GM19193 (cell line): ENCODE measurements around the gene LARGE1.

ENCODE experiments used
- POLR2A ChIP-seq: IDR thresholded peaks from 4 replicates; pipeline ENCODE4 v1.6.1; 2011; ENCODE audit not compliant: insufficient read depth, insufficient read length; ENCODE audit errors: extremely low read depth

Gene LARGE1

GRCh38 chr22:33723915-33724314 is 196.4 kb downstream of the LARGE1 start:
- TF ChIP-seq POLR2A, result no peak

GRCh38 chr22:33722816-33723215 is 197.5 kb downstream of the LARGE1 start:
- TF ChIP-seq POLR2A, result no peak

GRCh38 chr22:33720166-33720878 is 200.0 kb downstream of the LARGE1 start:
- TF ChIP-seq POLR2A, result no peak

- TF ChIP-seq POLR2A, result no peak
Observed at GRCh38 chr22:33717694-33718396, 202.4 kb downstream of the LARGE1 start.

GRCh38 chr22:33715237-33715985 is 204.9 kb downstream of the LARGE1 start:
- no peak for TF ChIP-seq POLR2A

GRCh38 chr22:33710326-33710725 is 209.9 kb downstream of the LARGE1 start:
- TF ChIP-seq POLR2A, result no peak

- no peak for TF ChIP-seq POLR2A
Observed at GRCh38 chr22:33707581-33707980, 212.7 kb downstream of the LARGE1 start.

- no peak for TF ChIP-seq POLR2A
Observed at GRCh38 chr22:33706100-33706499, 214.2 kb downstream of the LARGE1 start.

GRCh38 chr22:33699176-33699575 is 221.1 kb downstream of the LARGE1 start:
- no peak for TF ChIP-seq POLR2A

- no peak for TF ChIP-seq POLR2A
Observed at GRCh38 chr22:33697640-33698039, 222.6 kb downstream of the LARGE1 start.

GRCh38 chr22:33691057-33691630 is 229.1 kb downstream of the LARGE1 start:
- TF ChIP-seq POLR2A, result no peak

GRCh38 chr22:33688903-33689302 is 231.4 kb downstream of the LARGE1 start:
- no peak for TF ChIP-seq POLR2A

- no peak for TF ChIP-seq POLR2A
Observed at GRCh38 chr22:33687464-33687863, 232.8 kb downstream of the LARGE1 start.

- no peak for TF ChIP-seq POLR2A
Observed at GRCh38 chr22:33684087-33684486, 236.2 kb downstream of the LARGE1 start.

- no peak for TF ChIP-seq POLR2A
Observed at GRCh38 chr22:33682927-33683326, 237.3 kb downstream of the LARGE1 start.
